ENCODE measurements around the gene DDX3X.

GRCh38 chrX:41369152-41369551, 35.2 kb downstream of the DDX3X start:
- TF ChIP-seq CTCF (tag by site-specific recombination; IDR thresholded peaks at IDR 0.05) (no peak), PRDM4 (tag by site-specific recombination; IDR thresholded peaks at IDR 0.05) (no peak), ATF2 (tag by site-specific recombination; IDR thresholded peaks at IDR 0.05; ENCODE audit: low read depth) (no peak), ZNF398 (tag by site-specific recombination; IDR thresholded peaks at IDR 0.05) (no peak), PRDM6 (tag by site-specific recombination; IDR thresholded peaks at IDR 0.05) (no peak), ZFP69B (tag by site-specific recombination; IDR thresholded peaks at IDR 0.05) (no peak), ZNF10 (tag by site-specific recombination; IDR thresholded peaks at IDR 0.05) (no peak), ZBTB17 (tag by site-specific recombination; IDR thresholded peaks at IDR 0.05) (no peak), ZNF157 (tag by site-specific recombination; IDR thresholded peaks at IDR 0.05) (no peak), ZNF518A (tag by site-specific recombination; conservative IDR thresholded peaks at IDR 0.05; ENCODE audit: low read depth) (no peak), SETDB1 (IDR thresholded peaks at IDR 0.05; ENCODE audit: insufficient read length, low read length) (no peak), TSHZ1 (tag by site-specific recombination; IDR thresholded peaks at IDR 0.05; ENCODE audit: borderline replicate concordance) (no peak)

Measured in HEK293 (cell line).